ENCODE results near the gene ASPN. TPM values are rescaled to one million over a fixed set of nuclear protein-coding genes. Genes with fewer than 3 reads are reported as not detected.

ASPN gene
- total and polyA plus RNA-seq, 11 donors = 4.6 to 36.3 (median 17.3) TPM

DNA sequence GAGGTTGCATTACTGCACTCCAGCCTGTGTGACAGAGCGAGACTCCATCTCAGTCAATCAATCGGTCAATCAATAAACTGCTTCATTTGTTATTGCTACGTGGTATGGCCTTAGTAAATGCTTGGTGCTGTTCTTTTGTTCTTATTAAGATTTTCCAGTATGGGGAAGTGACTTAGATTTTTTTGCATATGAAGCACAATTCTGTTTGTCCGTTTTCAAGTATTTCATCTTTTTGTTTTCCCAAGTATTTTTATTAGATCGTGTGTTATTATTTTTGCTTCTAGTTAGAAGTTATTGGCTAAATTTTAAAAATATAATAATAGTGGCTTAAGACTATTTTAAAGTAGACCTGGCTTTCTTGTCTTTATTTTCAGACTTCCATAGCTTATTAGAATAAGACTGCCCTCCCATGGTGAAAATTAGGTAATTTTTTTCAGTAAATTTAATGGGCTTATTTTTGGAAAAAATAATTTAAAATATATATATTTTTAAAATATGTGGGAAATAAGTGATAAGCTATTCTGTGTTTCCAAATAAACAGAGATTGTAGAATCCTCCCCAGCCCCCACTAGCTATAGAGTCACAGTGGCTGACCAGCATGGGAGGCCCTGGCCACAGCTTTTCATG lies 43.3 kb downstream of the ASPN start:
- Histone ChIP-seq H3K27me3 (no peaks in the 10 kb centered on the region), H3K27ac (no peak overlapping the region), H3K9me3 (no peaks in the 10 kb centered on the region), H3K4me1 (peaks cover 0 to 7% (median 0%) of the 10 kb centered on the region in 12 donors), H3K36me3 (no peaks in the 10 kb centered on the region), H3K4me3 (peak overlapping the region in 1 of 12 donors; percentile 3)
- ATAC-seq = no peak
- DNase-seq = no peak
- intact Hi-C loops (cut with DNase I) = loop anchor here in 9 of 10 donors (5.0 to 10.0 kb wide), 9 partner anchors 94 to 304 kb away; partner anchors contain the start of genes CENPP (in 1 of the 9) and NOL8 (in 1 of the 9)
- TF ChIP-seq, protein P1, sequence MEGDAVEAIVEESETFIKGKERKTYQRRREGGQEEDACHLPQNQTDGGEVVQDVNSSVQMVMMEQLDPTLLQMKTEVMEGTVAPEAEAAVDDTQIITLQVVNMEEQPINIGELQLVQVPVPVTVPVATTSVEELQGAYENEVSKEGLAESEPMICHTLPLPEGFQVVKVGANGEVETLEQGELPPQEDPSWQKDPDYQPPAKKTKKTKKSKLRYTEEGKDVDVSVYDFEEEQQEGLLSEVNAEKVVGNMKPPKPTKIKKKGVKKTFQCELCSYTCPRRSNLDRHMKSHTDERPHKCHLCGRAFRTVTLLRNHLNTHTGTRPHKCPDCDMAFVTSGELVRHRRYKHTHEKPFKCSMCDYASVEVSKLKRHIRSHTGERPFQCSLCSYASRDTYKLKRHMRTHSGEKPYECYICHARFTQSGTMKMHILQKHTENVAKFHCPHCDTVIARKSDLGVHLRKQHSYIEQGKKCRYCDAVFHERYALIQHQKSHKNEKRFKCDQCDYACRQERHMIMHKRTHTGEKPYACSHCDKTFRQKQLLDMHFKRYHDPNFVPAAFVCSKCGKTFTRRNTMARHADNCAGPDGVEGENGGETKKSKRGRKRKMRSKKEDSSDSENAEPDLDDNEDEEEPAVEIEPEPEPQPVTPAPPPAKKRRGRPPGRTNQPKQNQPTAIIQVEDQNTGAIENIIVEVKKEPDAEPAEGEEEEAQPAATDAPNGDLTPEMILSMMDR (IDR thresholded peaks at IDR 0.05) = peak in 11 of 12 donors; percentile 18 to 57 (median 46)
- no peak for TF ChIP-seq POLR2A (IDR thresholded peaks at IDR 0.05)
- 74 to 84% (median 82%) methylated on average over 5 of the region's 5 CpGs for whole genome bisulfite sequencing, 4 donors

GRCh38 chr9:92435263-92435662 lies 47.0 kb downstream of the ASPN start:
- intact Hi-C loops (cut with DNase I) = loop anchor here in 9 of 10 donors (5.0 to 10.0 kb wide), 9 partner anchors 90 to 300 kb away; partner anchors contain the start of genes CENPP (in 1 of the 9) and NOL8 (in 1 of the 9)
- Histone ChIP-seq H3K4me3 (no peak overlapping the region), H3K36me3 (no peaks in the 10 kb centered on the region), H3K4me1 (peaks cover 0 to 7% (median 0%) of the 10 kb centered on the region in 12 donors), H3K9me3 (no peaks in the 10 kb centered on the region), H3K27ac (no peak overlapping the region), H3K27me3 (no peaks in the 10 kb centered on the region)
- no peak for DNase-seq
- no peak for TF ChIP-seq POLR2A (IDR thresholded peaks at IDR 0.05)
- TF ChIP-seq, protein P1 (IDR thresholded peaks at IDR 0.05) = no peak
- no peak for ATAC-seq
- 90 to 93% (median 92%) methylated on average over 1 of the region's 1 CpG for WGBS, 4 donors

DNA sequence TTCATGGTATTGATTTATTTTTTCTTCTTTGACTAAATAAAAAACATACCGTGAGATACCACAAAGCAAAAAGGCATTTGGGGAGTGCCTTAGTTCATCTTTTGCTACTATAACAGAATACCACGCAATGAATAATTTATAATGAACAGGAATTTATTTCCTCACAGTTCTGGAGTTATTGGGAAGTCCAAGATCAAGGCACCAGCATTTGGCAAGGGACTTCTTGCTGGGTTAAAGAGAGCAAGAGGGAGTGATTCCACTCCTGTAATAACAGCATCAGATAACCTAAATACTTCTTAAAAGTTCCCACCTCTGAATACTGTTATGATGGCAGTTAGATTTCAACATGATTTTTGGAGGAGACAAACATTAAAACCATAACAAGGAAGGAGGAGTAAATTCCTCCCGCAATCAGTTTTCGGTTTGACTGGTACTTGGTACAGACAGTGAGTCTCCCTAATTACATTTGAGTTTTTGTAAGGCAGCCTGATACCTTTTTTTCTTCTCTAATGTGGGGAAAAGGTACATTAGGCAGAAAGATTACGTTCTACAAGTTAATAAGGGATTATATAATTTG lies 49.2 kb downstream of the ASPN start:
- H3K27ac ChIP-seq = no peak overlapping the region
- intact Hi-C loops (cut with DNase I) = loop anchor here in 8 of 10 donors (10.0 kb wide), 5 partner anchors 88 to 298 kb away; partner anchors contain the start of genes CENPP (in 1 of the 8) and NOL8 (in 1 of the 8)
- no peaks in the 10 kb centered on the region for H3K4me1 ChIP-seq
- H3K27me3 ChIP-seq = no peaks in the 10 kb centered on the region
- DNase-seq (no peak), ATAC-seq (no peak)
- no peak for TF ChIP-seq POLR2A (IDR thresholded peaks at IDR 0.05)
- TF ChIP-seq, protein P1 (IDR thresholded peaks at IDR 0.05) = no peak
- H3K36me3 ChIP-seq = no peaks in the 10 kb centered on the region
- no peaks in the 10 kb centered on the region for H3K9me3 ChIP-seq
- no peak overlapping the region for H3K4me3 ChIP-seq
- WGBS, 4 donors = 96 to 97% (median 96%) methylated on average over 5 of the region's 5 CpGs

- Histone ChIP-seq H3K4me3 (no peak overlapping the region), H3K9me3 (no peaks in the 10 kb centered on the region), H3K27ac (no peak overlapping the region), H3K36me3 (no peaks in the 10 kb centered on the region), H3K27me3 (no peaks in the 10 kb centered on the region), H3K4me1 (no peaks in the 10 kb centered on the region)
- WGBS, 4 donors = 79 to 89% (median 80%) methylated on average over 5 of the region's 5 CpGs
- DNase-seq (no peak), ATAC-seq (peak in 1 of 4 donors; percentile 48)
- intact Hi-C loops (cut with DNase I) = loop anchor here in 8 of 10 donors (10.0 kb wide), 5 partner anchors 88 to 298 kb away; partner anchors contain the start of genes CENPP (in 1 of the 8) and NOL8 (in 1 of the 8)
- TF ChIP-seq, protein P1 (IDR thresholded peaks at IDR 0.05) = no peak
- TF ChIP-seq POLR2A (IDR thresholded peaks at IDR 0.05) = no peak
Observed at GRCh38 chr9:92432350-92432749, 50.0 kb downstream of the ASPN start.
